ENCODE data around the gene TLCD3A. TPM values are rescaled to one million over a fixed set of nuclear protein-coding genes. Genes with fewer than 3 reads are reported as not detected.

Gene TLCD3A
- total RNA-seq, 1 experiment from 2014 or later = 21.6 TPM

GRCh38 chr17:781805-782731, 49.7 kb downstream of the TLCD3A start, which contains the start of the genes GLOD4 and MRM3 (continued):
- TF ChIP-seq PRDM15 (CRISPR knock-in tag; IDR thresholded peaks at IDR 0.05) = peak; percentile 42; the same call in 1 of the 2 replicates
- peak; percentile 87; the same call in 1 of the 2 replicates for TF ChIP-seq TEAD1 (CRISPR knock-in tag; IDR thresholded peaks at IDR 0.05)
- no peak for TF ChIP-seq ZNF263 (CRISPR knock-in tag; IDR thresholded peaks at IDR 0.05; ENCODE audit: low read depth)
- no peak for TF ChIP-seq TEAD4 (CRISPR knock-in tag; IDR thresholded peaks at IDR 0.05)
- TF ChIP-seq USF2 (CRISPR knock-in tag; IDR thresholded peaks at IDR 0.05) = peak; percentile 82
- no peak for TF ChIP-seq ZNF416 (CRISPR knock-in tag; IDR thresholded peaks at IDR 0.05)
- TF ChIP-seq RELA (CRISPR knock-in tag; IDR thresholded peaks at IDR 0.05; ENCODE audit: borderline replicate concordance) = no peak
- TF ChIP-seq ZNF138 (CRISPR knock-in tag; conservative IDR thresholded peaks at IDR 0.05) = peak; percentile 86; the same call in 1 of the 2 replicates
- no peak for TF ChIP-seq EMX1 (CRISPR knock-in tag; IDR thresholded peaks at IDR 0.05)
- peak; percentile 97 for TF ChIP-seq MAX (CRISPR knock-in tag; IDR thresholded peaks at IDR 0.05)
- TF ChIP-seq MYBL2 (CRISPR knock-in tag; IDR thresholded peaks at IDR 0.05) = peak; percentile 93
- peak; percentile 93; the same call in 1 of the 2 replicates for TF ChIP-seq FOXP1 (CRISPR knock-in tag; IDR thresholded peaks at IDR 0.05; ENCODE audit: borderline replicate concordance)
- TF ChIP-seq ZNF425 (CRISPR knock-in tag; conservative IDR thresholded peaks at IDR 0.05) = no peak
- no peak for TF ChIP-seq JUN (CRISPR knock-in tag; IDR thresholded peaks at IDR 0.05)
- no peak for TF ChIP-seq ZMAT4 (CRISPR knock-in tag; IDR thresholded peaks at IDR 0.05)
- no peak for TF ChIP-seq PRRX2 (CRISPR knock-in tag; IDR thresholded peaks at IDR 0.05)
- no peak for TF ChIP-seq IRF2 (CRISPR knock-in tag; IDR thresholded peaks at IDR 0.05; ENCODE audit: borderline replicate concordance, low read depth)
- no peak for TF ChIP-seq GTF2I (CRISPR knock-in tag; conservative IDR thresholded peaks at IDR 0.05)
- 0 out of 2 replicates have a peak, but pooled peaks have one; percentile 88 for TF ChIP-seq NR3C1 (CRISPR knock-in tag; conservative IDR thresholded peaks at IDR 0.05; ENCODE audit: low read depth)
- TF ChIP-seq PREB (CRISPR knock-in tag; IDR thresholded peaks at IDR 0.05; ENCODE audit: borderline replicate concordance) = no peak
- peak; percentile 97 for TF ChIP-seq E2F5 (CRISPR knock-in tag; IDR thresholded peaks at IDR 0.05)
- no peak for TF ChIP-seq ZSCAN18 (CRISPR knock-in tag; IDR thresholded peaks at IDR 0.05)
- no peak for TF ChIP-seq GRHL2 (CRISPR knock-in tag; IDR thresholded peaks at IDR 0.05; ENCODE audit: insufficient replicate concordance, severe bottlenecking)
- peak; percentile 51; the same call in 1 of the 2 replicates for TF ChIP-seq NFYB (CRISPR knock-in tag; conservative IDR thresholded peaks at IDR 0.05; ENCODE audit: low read depth)
- TF ChIP-seq CTCF (IDR thresholded peaks at IDR 0.05) = no peak

All from WTC11 (cell line).